Measurements from ENCODE around the gene RAB11FIP3.
"Not testable (repeated sequence)": the region's sequence is repeated elsewhere in the genome, so short reads cannot be mapped to it uniquely, and the experiment has no call there.

Gene RAB11FIP3

GRCh38 chr16:425082-425718, at the start of gene RAB11FIP3:
RAB11FIP3 (plus strand) TSS chr16:425649; CDS start chr16:426007, 358 bp downstream.
- DNase-seq (ENCODE audit: low read depth in 3 of 3), result peak; percentile 71 to 82 (median 79)

- DNase-seq (ENCODE audit: low read depth in 3 of 3), result no peak
Observed at GRCh38 chr16:375927-376816, 49.3 kb upstream of the RAB11FIP3 start.

GRCh38 chr16:376817-377418, 48.5 kb upstream of the RAB11FIP3 start:
- DNase-seq (ENCODE audit: low read depth in 3 of 3), result no peak

GRCh38 chr16:377419-377951, 48.0 kb upstream of the RAB11FIP3 start:
- DNase-seq (ENCODE audit: low read depth in 3 of 3), result no peak

GRCh38 chr16:378113-378820, 47.2 kb upstream of the RAB11FIP3 start:
- not testable (repeated sequence) for DNase-seq (ENCODE audit: low read depth in 3 of 3)

GRCh38 chr16:378821-379182, 46.6 kb upstream of the RAB11FIP3 start:
- no peak for DNase-seq (ENCODE audit: low read depth in 3 of 3)

- no peak for DNase-seq (ENCODE audit: low read depth in 3 of 3)
Observed at GRCh38 chr16:379183-379960, 46.1 kb upstream of the RAB11FIP3 start.

GRCh38 chr16:379961-380761, 45.3 kb upstream of the RAB11FIP3 start:
- no peak for DNase-seq (ENCODE audit: low read depth in 3 of 3)

GRCh38 chr16:380762-381011, 44.8 kb upstream of the RAB11FIP3 start:
- DNase-seq (ENCODE audit: low read depth in 3 of 3), result no peak

- no peak for DNase-seq (ENCODE audit: low read depth in 3 of 3)
Observed at GRCh38 chr16:381012-381788, 44.2 kb upstream of the RAB11FIP3 start.

- DNase-seq (ENCODE audit: low read depth in 3 of 3), result peak; percentile 38 to 63 (median 60)
Observed at GRCh38 chr16:381789-382717, 43.4 kb upstream of the RAB11FIP3 start, which contains the start of gene PGAP6. PGAP6 (minus strand) TSS chr16:381978; CDS start chr16:381821, 157 bp downstream.

GRCh38 chr16:383326-384051, 42.0 kb upstream of the RAB11FIP3 start:
- DNase-seq (ENCODE audit: low read depth in 3 of 3), result no peak

- no peak for DNase-seq (ENCODE audit: low read depth in 3 of 3)
Observed at GRCh38 chr16:386641-387156, 38.8 kb upstream of the RAB11FIP3 start.

GRCh38 chr16:387761-388666, 37.4 kb upstream of the RAB11FIP3 start:
- not testable (repeated sequence) for DNase-seq (ENCODE audit: low read depth in 3 of 3)

GRCh38 chr16:389352-389751, 36.1 kb upstream of the RAB11FIP3 start:
- no peak for DNase-seq (ENCODE audit: low read depth in 3 of 3)

GRCh38 chr16:391885-392335, 33.5 kb upstream of the RAB11FIP3 start:
- DNase-seq (ENCODE audit: low read depth in 3 of 3), result peak in 2 of 3 experiments; percentile 49 to 55
